Putamen (tissue), 1 donor: Measurements from ENCODE around the gene MYO1G.

Experiments
- DNase-seq: peaks from one replicate; pipeline ENCODE4 v3.0.0-alpha.2; 2016; ENCODE audit warnings: low spot score

Gene MYO1G

GRCh38 chr7:44981035-44981706, 2.4 kb upstream of the MYO1G start:
- no peak for DNase-seq

- DNase-seq = no peak
Measured at GRCh38 chr7:44980393-44981034, 1.7 kb upstream of the MYO1G start.

- DNase-seq = no peak
Measured at GRCh38 chr7:44979481-44980392, 922 bp upstream of the MYO1G start.

GRCh38 chr7:44977959-44978335, 868 bp downstream of the MYO1G start:
- no peak for DNase-seq

- DNase-seq = no peak
Measured at GRCh38 chr7:44977304-44977958, 1.4 kb downstream of the MYO1G start.

GRCh38 chr7:44976746-44977196, 2.0 kb downstream of the MYO1G start:
- no peak for DNase-seq

GRCh38 chr7:44976040-44976745, 2.6 kb downstream of the MYO1G start:
- no peak for DNase-seq

- no peak for DNase-seq
Measured at GRCh38 chr7:44975331-44976039, 3.3 kb downstream of the MYO1G start.

- DNase-seq = no peak
Measured at GRCh38 chr7:44974549-44974948, 4.3 kb downstream of the MYO1G start.

- no peak for DNase-seq
Measured at GRCh38 chr7:44973610-44974401, 5.0 kb downstream of the MYO1G start.

- no peak for DNase-seq
Measured at GRCh38 chr7:44972562-44972961, 6.3 kb downstream of the MYO1G start.

- no peak for DNase-seq
Measured at GRCh38 chr7:44971902-44972441, 6.8 kb downstream of the MYO1G start.

- DNase-seq = no peak
Measured at GRCh38 chr7:44971188-44971901, 7.5 kb downstream of the MYO1G start.

- DNase-seq = no peak
Measured at GRCh38 chr7:44970523-44971051, 8.2 kb downstream of the MYO1G start.

- DNase-seq = no peak
Measured at GRCh38 chr7:44969701-44970522, 8.9 kb downstream of the MYO1G start.

GRCh38 chr7:44969049-44969700, 9.6 kb downstream of the MYO1G start:
- DNase-seq = no peak
